Measurements from ENCODE around the gene ALMS1. TPM values are rescaled to one million over a fixed set of nuclear protein-coding genes. Genes with fewer than 3 reads are reported as not detected.
"Not testable (repeated sequence)": the region's sequence is repeated elsewhere in the genome, so short reads cannot be mapped to it uniquely, and the experiment has no call there.

Gene ALMS1
- polyA plus RNA-seq, 1 of the 3 experiments (the other 2 are of a cell fraction), result 7.0 TPM

DNA sequence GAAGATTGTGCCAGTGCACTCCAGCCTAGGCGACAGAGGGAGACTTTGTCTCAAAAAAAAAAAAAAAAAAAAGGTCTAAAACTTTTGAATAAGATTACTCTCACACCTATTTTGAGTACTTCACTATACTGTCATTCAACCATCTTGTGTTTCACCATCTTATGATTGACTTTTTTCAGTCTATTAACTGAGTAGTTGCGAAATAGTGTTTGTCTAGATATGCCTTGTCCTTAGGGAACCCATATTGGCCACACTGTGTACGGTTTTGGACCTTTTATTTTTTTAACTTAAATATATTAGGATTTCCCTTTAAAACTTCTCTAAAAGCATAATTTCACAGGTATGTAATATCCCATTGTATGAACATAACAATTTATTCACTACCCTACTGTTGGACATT lies 72.3 kb downstream of the ALMS1 start:
- WGBS (ENCODE audit: low lambda C conversion rate), result 93% methylated on average over 3 of the region's 3 CpGs
- ChIA-PET POLR2A (no interaction called here), CTCF (no interaction called here)
- Histone ChIP-seq H3F3A (replicated peaks; ENCODE audit: insufficient read depth) (peaks cover 4% of the 10 kb centered on the region), H3K4me3 (ENCODE audit: low read depth in 2 of 2, low read length in 1 of 2) (no peak overlapping the region), H4K20me1 (ENCODE audit: insufficient read depth) (no peaks in the 10 kb centered on the region), H3K9ac (no peak overlapping the region), H3K9me2 (no peaks in the 10 kb centered on the region), H3K4me1 (ENCODE audit: control insufficient read depth in 1 of 2, insufficient read depth in 2 of 2, low read depth in 1 of 2, low read length in 1 of 2) (no peaks in the 10 kb centered on the region), H3K36me3 (replicated peaks in 1 of 2; ENCODE audit: control insufficient read depth in 1 of 2, insufficient read depth in 2 of 2, low read length in 1 of 2) (peaks cover 22 to 37% of the 10 kb centered on the region in 2 experiments), H3K9me3 (no peaks in the 10 kb centered on the region), H3K79me2 (ENCODE audit: insufficient read depth) (no peaks in the 10 kb centered on the region), H3K27ac (ENCODE audit: low read depth in 2 of 2, low read length in 1 of 2) (no peak overlapping the region), H3K27me3 (ENCODE audit: insufficient read depth) (no peaks in the 10 kb centered on the region), H3K4me2 (no peak overlapping the region), H2AFZ (ENCODE audit: low read depth) (no peak overlapping the region)
- no peak for DNase-seq
- TF ChIP-seq GABPA (IDR thresholded peaks at IDR 0.05; ENCODE audit: low read depth) (no peak), RXRA (IDR thresholded peaks at IDR 0.05; ENCODE audit: borderline replicate concordance, low read depth) (no peak), POLR2AphosphoS5 (IDR thresholded peaks at IDR 0.05; ENCODE audit: low read depth, low read length) (no peak), EZH2phosphoT487 (IDR thresholded peaks at IDR 0.05; ENCODE audit: borderline replicate concordance, low read depth) (no peak), TEAD4 (IDR thresholded peaks at IDR 0.05; ENCODE audit: borderline replicate concordance, insufficient read depth) (no peak)
- TF ChIP-seq, protein P1, sequence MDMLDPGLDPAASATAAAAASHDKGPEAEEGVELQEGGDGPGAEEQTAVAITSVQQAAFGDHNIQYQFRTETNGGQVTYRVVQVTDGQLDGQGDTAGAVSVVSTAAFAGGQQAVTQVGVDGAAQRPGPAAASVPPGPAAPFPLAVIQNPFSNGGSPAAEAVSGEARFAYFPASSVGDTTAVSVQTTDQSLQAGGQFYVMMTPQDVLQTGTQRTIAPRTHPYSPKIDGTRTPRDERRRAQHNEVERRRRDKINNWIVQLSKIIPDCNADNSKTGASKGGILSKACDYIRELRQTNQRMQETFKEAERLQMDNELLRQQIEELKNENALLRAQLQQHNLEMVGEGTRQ (IDR thresholded peaks at IDR 0.05; ENCODE audit: borderline replicate concordance, low read depth, low read length), result no peak

DNA sequence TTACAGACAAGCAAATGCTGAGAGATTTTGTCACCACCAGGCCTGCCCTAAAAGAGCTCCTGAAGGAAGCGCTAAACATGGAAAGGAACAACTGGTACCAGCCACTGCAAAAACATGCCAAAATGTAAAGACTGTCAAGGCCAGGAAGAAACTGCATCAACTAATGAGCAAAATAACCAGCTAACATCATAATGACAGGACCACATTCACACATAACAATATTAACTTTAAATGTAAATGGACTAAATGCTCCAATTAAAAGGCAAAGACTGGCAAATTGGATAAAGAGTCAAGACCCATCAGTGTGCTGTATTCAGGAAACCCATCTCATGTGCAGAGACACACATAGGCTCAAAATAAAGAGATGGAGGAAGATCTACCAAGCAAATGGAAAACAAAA lies 76.8 kb downstream of the ALMS1 start:
- H3F3A ChIP-seq (replicated peaks; ENCODE audit: insufficient read depth); CTCF ChIA-PET; H3K79me2 ChIP-seq (ENCODE audit: insufficient read depth); H3K4me3 ChIP-seq (ENCODE audit: low read depth in 2 of 2, low read length in 1 of 2); DNase-seq; H3K9me3 ChIP-seq; H4K20me1 ChIP-seq (ENCODE audit: insufficient read depth); H3K9ac ChIP-seq; H3K4me1 ChIP-seq (ENCODE audit: control insufficient read depth in 1 of 2, insufficient read depth in 2 of 2, low read depth in 1 of 2, low read length in 1 of 2); H3K4me2 ChIP-seq; H3K27ac ChIP-seq (ENCODE audit: low read depth in 2 of 2, low read length in 1 of 2); H3K27me3 ChIP-seq (ENCODE audit: insufficient read depth); H3K9me2 ChIP-seq; POLR2A ChIA-PET; H2AFZ ChIP-seq (ENCODE audit: low read depth): not testable (repeated sequence)
- 94% methylated on average over 1 of the region's 1 CpG for WGBS (ENCODE audit: low lambda C conversion rate)
- H3K36me3 ChIP-seq (replicated peaks in 1 of 2; ENCODE audit: control insufficient read depth in 1 of 2, insufficient read depth in 2 of 2, low read length in 1 of 2), result peaks cover 14 to 17% of the 10 kb centered on the region in 2 experiments

DNA sequence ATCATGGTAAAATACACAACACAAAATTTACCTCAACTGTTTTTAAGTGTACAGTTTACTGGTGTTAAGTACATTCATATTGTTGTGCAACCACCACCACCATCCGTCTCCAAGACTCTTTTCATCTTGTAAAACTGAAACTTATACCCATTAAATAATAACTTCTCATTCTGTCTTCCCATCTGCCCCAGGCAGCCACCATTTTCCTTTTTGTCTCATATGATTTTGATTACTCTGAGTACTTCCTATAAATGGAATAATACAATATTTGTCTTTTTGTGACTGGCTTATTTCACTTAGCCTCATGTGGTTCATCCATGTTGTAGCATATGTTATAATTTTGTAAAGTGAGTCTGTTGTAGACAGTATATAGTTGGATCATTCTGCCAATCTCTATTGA lies 82.7 kb downstream of the ALMS1 start:
- no peaks in the 10 kb centered on the region for H3K4me1 ChIP-seq (ENCODE audit: control insufficient read depth in 1 of 2, insufficient read depth in 2 of 2, low read depth in 1 of 2, low read length in 1 of 2)
- H3K36me3 ChIP-seq (replicated peaks in 1 of 2; ENCODE audit: control insufficient read depth in 1 of 2, insufficient read depth in 2 of 2, low read length in 1 of 2), result no peaks in the 10 kb centered on the region
- no peaks in the 10 kb centered on the region for H3K27me3 ChIP-seq (ENCODE audit: insufficient read depth)
- H3K4me3 ChIP-seq (ENCODE audit: low read depth in 2 of 2, low read length in 1 of 2), result no peak overlapping the region
- H3K9ac ChIP-seq, result no peak overlapping the region
- no peaks in the 10 kb centered on the region for H3K9me2 ChIP-seq
- 88% methylated on average over 1 of the region's 1 CpG for WGBS (ENCODE audit: low lambda C conversion rate)
- no peaks in the 10 kb centered on the region for H3K9me3 ChIP-seq
- no peaks in the 10 kb centered on the region for H4K20me1 ChIP-seq (ENCODE audit: insufficient read depth)
- ChIA-PET POLR2A (no interaction called here), CTCF (no interaction called here)
- H3K79me2 ChIP-seq (ENCODE audit: insufficient read depth), result no peaks in the 10 kb centered on the region
- no peak overlapping the region for H3K4me2 ChIP-seq
- H2AFZ ChIP-seq (ENCODE audit: low read depth), result no peak overlapping the region
- peaks cover 4% of the 10 kb centered on the region for H3F3A ChIP-seq (replicated peaks; ENCODE audit: insufficient read depth)
- no peak overlapping the region for H3K27ac ChIP-seq (ENCODE audit: low read depth in 2 of 2, low read length in 1 of 2)
- DNase-seq, result no peak
- TF ChIP-seq SMC3 (IDR thresholded peaks at IDR 0.05; ENCODE audit: low read depth, low read length) (no peak), POLR2AphosphoS5 (IDR thresholded peaks at IDR 0.05; ENCODE audit: low read depth, low read length) (no peak), FOXJ3 (CRISPR knock-in tag; IDR thresholded peaks at IDR 0.05) (no peak), RFX5 (IDR thresholded peaks at IDR 0.05; ENCODE audit: low read length) (no peak)
- TF ChIP-seq, protein P2, sequence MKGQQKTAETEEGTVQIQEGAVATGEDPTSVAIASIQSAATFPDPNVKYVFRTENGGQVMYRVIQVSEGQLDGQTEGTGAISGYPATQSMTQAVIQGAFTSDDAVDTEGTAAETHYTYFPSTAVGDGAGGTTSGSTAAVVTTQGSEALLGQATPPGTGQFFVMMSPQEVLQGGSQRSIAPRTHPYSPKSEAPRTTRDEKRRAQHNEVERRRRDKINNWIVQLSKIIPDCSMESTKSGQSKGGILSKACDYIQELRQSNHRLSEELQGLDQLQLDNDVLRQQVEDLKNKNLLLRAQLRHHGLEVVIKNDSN (IDR thresholded peaks at IDR 0.05; ENCODE audit: borderline replicate concordance, low read depth), result no peak

DNA sequence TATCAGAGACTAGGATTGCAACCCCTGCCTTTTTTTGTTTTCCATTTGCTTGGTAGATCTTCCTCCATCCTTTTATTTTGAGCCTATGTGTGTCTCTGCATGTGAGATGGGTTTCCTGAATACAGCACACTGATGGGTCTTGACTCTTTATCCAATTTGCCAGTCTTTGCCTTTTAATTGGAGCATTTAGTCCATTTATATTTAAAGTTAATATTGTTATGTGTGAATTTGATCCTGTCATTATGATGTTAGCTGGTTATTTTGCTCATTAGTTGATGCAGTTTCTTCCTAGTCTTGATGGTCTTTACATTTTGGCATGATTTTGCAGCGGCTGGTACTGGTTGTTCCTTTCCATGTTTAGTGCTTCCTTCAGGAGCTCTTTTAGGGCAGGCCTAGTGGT lies 98.2 kb downstream of the ALMS1 start:
- H3K9ac ChIP-seq; H3K27ac ChIP-seq (ENCODE audit: low read depth in 2 of 2, low read length in 1 of 2); H3K4me2 ChIP-seq; H3F3A ChIP-seq (replicated peaks; ENCODE audit: insufficient read depth); H3K4me3 ChIP-seq (ENCODE audit: low read depth in 2 of 2, low read length in 1 of 2); H3K9me2 ChIP-seq; H3K79me2 ChIP-seq (ENCODE audit: insufficient read depth); CTCF ChIA-PET; H3K9me3 ChIP-seq; H2AFZ ChIP-seq (ENCODE audit: low read depth); H3K27me3 ChIP-seq (ENCODE audit: insufficient read depth); H4K20me1 ChIP-seq (ENCODE audit: insufficient read depth); H3K4me1 ChIP-seq (ENCODE audit: control insufficient read depth in 1 of 2, insufficient read depth in 2 of 2, low read depth in 1 of 2, low read length in 1 of 2); POLR2A ChIA-PET; DNase-seq: not testable (repeated sequence)
- no CpG with 5 or more reads among the region's 1 CpG for WGBS (ENCODE audit: low lambda C conversion rate)
- H3K36me3 ChIP-seq (replicated peaks in 1 of 2; ENCODE audit: control insufficient read depth in 1 of 2, insufficient read depth in 2 of 2, low read length in 1 of 2), result peaks cover 7 to 20% of the 10 kb centered on the region in 2 experiments
